Panc1 (cell line): Measurements from ENCODE around the gene ADPGK.

ENCODE experiments used
- SIN3A ChIP-seq: IDR thresholded peaks from 2 replicates; pipeline ENCODE4 v1.6.1; 2012; ENCODE audit warnings: low read depth, mild to moderate bottlenecking, low read length, moderate library complexity, borderline replicate concordance; ENCODE audit not compliant: insufficient read depth
- TF ChIP-seq, protein P1 (sequence below): fragments of 450-650 bp; IDR thresholded peaks from 2 replicates; pipeline ENCODE4 v1.5.1; 2017; ENCODE audit warnings: mild to moderate bottlenecking

DNA sequence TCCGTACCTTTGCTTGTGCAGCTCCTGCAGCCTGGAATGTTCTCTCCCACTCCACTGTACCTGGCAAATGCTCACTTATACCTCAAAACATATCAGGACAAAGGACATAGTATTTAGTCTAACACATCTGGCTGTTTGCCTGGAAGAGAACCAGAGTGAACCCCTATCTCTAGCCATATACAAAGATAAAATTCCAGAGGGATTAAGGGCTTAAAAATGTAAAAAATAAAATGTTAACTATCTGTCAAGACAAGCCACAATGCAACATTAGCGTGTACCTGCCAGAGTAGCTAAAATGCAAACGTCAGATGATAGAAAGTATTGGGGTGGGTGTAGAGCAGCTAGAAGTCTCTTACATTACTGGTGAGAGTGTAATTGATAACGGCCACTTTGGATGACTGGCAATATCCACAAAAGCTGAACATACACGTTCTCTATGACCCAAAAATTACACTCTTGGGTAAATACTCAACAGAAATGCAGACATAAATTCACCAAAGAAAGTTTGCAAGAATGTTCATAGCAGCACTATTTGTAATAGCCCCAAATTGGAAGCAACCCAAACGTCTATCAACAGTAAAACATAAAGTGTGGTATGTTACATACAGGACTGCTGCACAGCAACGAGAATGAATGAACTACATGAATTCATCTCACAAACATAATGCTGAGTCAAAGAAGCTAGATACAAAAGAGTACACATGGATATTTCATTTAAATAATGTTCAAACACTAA lies 18.2 kb upstream of the ADPGK start:
- no peak for TF ChIP-seq SIN3A
- TF ChIP-seq, protein P1, sequence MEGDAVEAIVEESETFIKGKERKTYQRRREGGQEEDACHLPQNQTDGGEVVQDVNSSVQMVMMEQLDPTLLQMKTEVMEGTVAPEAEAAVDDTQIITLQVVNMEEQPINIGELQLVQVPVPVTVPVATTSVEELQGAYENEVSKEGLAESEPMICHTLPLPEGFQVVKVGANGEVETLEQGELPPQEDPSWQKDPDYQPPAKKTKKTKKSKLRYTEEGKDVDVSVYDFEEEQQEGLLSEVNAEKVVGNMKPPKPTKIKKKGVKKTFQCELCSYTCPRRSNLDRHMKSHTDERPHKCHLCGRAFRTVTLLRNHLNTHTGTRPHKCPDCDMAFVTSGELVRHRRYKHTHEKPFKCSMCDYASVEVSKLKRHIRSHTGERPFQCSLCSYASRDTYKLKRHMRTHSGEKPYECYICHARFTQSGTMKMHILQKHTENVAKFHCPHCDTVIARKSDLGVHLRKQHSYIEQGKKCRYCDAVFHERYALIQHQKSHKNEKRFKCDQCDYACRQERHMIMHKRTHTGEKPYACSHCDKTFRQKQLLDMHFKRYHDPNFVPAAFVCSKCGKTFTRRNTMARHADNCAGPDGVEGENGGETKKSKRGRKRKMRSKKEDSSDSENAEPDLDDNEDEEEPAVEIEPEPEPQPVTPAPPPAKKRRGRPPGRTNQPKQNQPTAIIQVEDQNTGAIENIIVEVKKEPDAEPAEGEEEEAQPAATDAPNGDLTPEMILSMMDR: no peak
